ENCODE results near the gene EEF2. TPM values are rescaled to one million over a fixed set of nuclear protein-coding genes. Genes with fewer than 3 reads are reported as not detected.

Gene EEF2
- total RNA-seq, 1 experiment from 2014 or later, result 2,701 TPM

- Histone ChIP-seq H3K27me3 (replicated peaks; ENCODE audit: insufficient read depth, low read depth, low read length, poor library complexity) (no peaks in the 10 kb centered on the region), H3K4me3 (ENCODE audit: low read depth, low read length, poor library complexity, severe bottlenecking) (no peak overlapping the region), H3K4me1 (ENCODE audit: insufficient read depth, low read length, poor library complexity, severe bottlenecking) (no peaks in the 10 kb centered on the region), H3K36me3 (ENCODE audit: insufficient read depth, low read length, poor library complexity, severe bottlenecking) (peaks cover 52% of the 10 kb centered on the region), H3K27ac (ENCODE audit: low read depth, low read length, poor library complexity, severe bottlenecking) (no peak overlapping the region), H3K9me3 (ENCODE audit: low read depth, low read length, poor library complexity, severe bottlenecking) (no peaks in the 10 kb centered on the region)
- TF ChIP-seq CTCF (conservative IDR thresholded peaks at IDR 0.05; ENCODE audit: low read depth, low read length) (no peak), EZH2 (IDR thresholded peaks at IDR 0.05; ENCODE audit: borderline replicate concordance, low read depth, low read length, poor library complexity, severe bottlenecking) (no peak)
- POLR2A ChIA-PET (ENCODE audit: low non-redundant PET), result no interaction called here
- no peak for DNase-seq (ENCODE audit: low spot score)
- intact Hi-C loops (cut with micrococcal nuclease; ENCODE audit: unreplicated experiment), result no loop called here
- CTCF ChIA-PET, result no interaction called here
- BruUV-seq (replicated peaks), result no TSS peak
Observed at GRCh38 chr19:3975144-3975543, 10.1 kb downstream of the EEF2 start.

- no peaks in the 10 kb centered on the region for H3K9me3 ChIP-seq (ENCODE audit: low read depth, low read length, poor library complexity, severe bottlenecking)
- DNase-seq (ENCODE audit: low spot score), result peak; percentile 97
- POLR2A ChIA-PET (ENCODE audit: low non-redundant PET), result interaction anchor here (0.5 to 0.6 kb wide), 2 partner anchors 10 to 37 kb away, joined by 4 to 5 read pairs; partner anchors contain the start of gene PIAS4
- peak within 1 kb of the TSS; percentile 94 for H3K27ac ChIP-seq (ENCODE audit: low read depth, low read length, poor library complexity, severe bottlenecking)
- no TSS peak for BruUV-seq (replicated peaks)
- peaks cover 32% of the 10 kb centered on the region for H3K36me3 ChIP-seq (ENCODE audit: insufficient read depth, low read length, poor library complexity, severe bottlenecking)
- intact Hi-C loops (cut with micrococcal nuclease; ENCODE audit: unreplicated experiment), result no loop called here
- TF ChIP-seq CTCF (conservative IDR thresholded peaks at IDR 0.05; ENCODE audit: low read depth, low read length), result no peak
- no peak for TF ChIP-seq EZH2 (IDR thresholded peaks at IDR 0.05; ENCODE audit: borderline replicate concordance, low read depth, low read length, poor library complexity, severe bottlenecking)
- peaks cover 20% of the 10 kb centered on the region for H3K4me1 ChIP-seq (ENCODE audit: insufficient read depth, low read length, poor library complexity, severe bottlenecking)
- H3K4me3 ChIP-seq (ENCODE audit: low read depth, low read length, poor library complexity, severe bottlenecking), result peak within 1 kb of the TSS; percentile 93
- H3K27me3 ChIP-seq (replicated peaks; ENCODE audit: insufficient read depth, low read depth, low read length, poor library complexity), result no peaks in the 10 kb centered on the region
- CTCF ChIA-PET, result no interaction called here
Observed at GRCh38 chr19:3970808-3971598, 14.3 kb downstream of the EEF2 start, which contains the start of gene DAPK3. Gene DAPK3 (minus strand): TSS chr19:3971099. CDS start chr19:3969735, 1,364 bp downstream.

- Histone ChIP-seq H3K36me3 (ENCODE audit: insufficient read depth, low read length, poor library complexity, severe bottlenecking) (peaks cover 31% of the 10 kb centered on the region), H3K27me3 (replicated peaks; ENCODE audit: insufficient read depth, low read depth, low read length, poor library complexity) (no peaks in the 10 kb centered on the region), H3K4me1 (ENCODE audit: insufficient read depth, low read length, poor library complexity, severe bottlenecking) (peaks cover 20% of the 10 kb centered on the region), H3K9me3 (ENCODE audit: low read depth, low read length, poor library complexity, severe bottlenecking) (no peaks in the 10 kb centered on the region), H3K4me3 (ENCODE audit: low read depth, low read length, poor library complexity, severe bottlenecking) (peak overlapping the region; percentile 93), H3K27ac (ENCODE audit: low read depth, low read length, poor library complexity, severe bottlenecking) (peak overlapping the region; percentile 94)
- POLR2A ChIA-PET (ENCODE audit: low non-redundant PET), result interaction anchor here (0.5 kb wide), 1 partner anchor 10 kb away, joined by 4 read pairs; no protein-coding TSS in a partner anchor
- CTCF ChIA-PET, result no interaction called here
- TF ChIP-seq EZH2 (IDR thresholded peaks at IDR 0.05; ENCODE audit: borderline replicate concordance, low read depth, low read length, poor library complexity, severe bottlenecking) (no peak), CTCF (conservative IDR thresholded peaks at IDR 0.05; ENCODE audit: low read depth, low read length) (no peak)
- DNase-seq (ENCODE audit: low spot score), result no peak
- no TSS peak for BruUV-seq (replicated peaks)
- intact Hi-C loops (cut with micrococcal nuclease; ENCODE audit: unreplicated experiment), result no loop called here
Observed at GRCh38 chr19:3970313-3970807, 14.9 kb downstream of the EEF2 start.

All from A673 (cell line).